Effector memory CD8-positive, alpha-beta T cell (primary cell): ENCODE results near the gene KLHL6.

Experiments used
- ATAC-seq: fragments of 150-1000 bp; cut with Tn5 transposase; replicated peaks from 2 replicates; pipeline ENCODE4 v1.10.0; 2021; ENCODE audit warnings: mild to moderate bottlenecking, moderate library complexity
- DNase-seq, 3 experiments: peaks; one replicate each; pipeline ENCODE4 v3.0.0; 2021
- H3K27ac Mint-ChIP-seq, 2 donors: one replicate each; pipeline ENCODE4 v1.8.0; 2022; ENCODE audit warnings: mild to moderate bottlenecking in 2 of 2, mixed read lengths in 2 of 2, moderate library complexity in 2 of 2
- H3K27me3 Mint-ChIP-seq, 2 donors: one replicate each; pipeline ENCODE4 v1.8.0; 2022; ENCODE audit warnings: mixed read lengths in 2 of 2
- H3K36me3 Mint-ChIP-seq: one replicate; pipeline ENCODE4 v1.8.0; 2022; ENCODE audit warnings: mild to moderate bottlenecking, moderate library complexity, mixed read lengths; ENCODE audit not compliant: insufficient read depth
- H3K4me1 Mint-ChIP-seq, 2 donors: one replicate each; pipeline ENCODE4 v1.8.0; 2022; ENCODE audit warnings: low read depth in 2 of 2, mixed read lengths in 2 of 2
- H3K4me3 Mint-ChIP-seq, 2 donors: one replicate each; pipeline ENCODE4 v1.8.0; 2022; ENCODE audit warnings: mild to moderate bottlenecking in 2 of 2, mixed read lengths in 2 of 2, moderate library complexity in 2 of 2
- H3K9me3 Mint-ChIP-seq, 2 donors: one replicate each; pipeline ENCODE4 v1.8.0; 2022; ENCODE audit warnings: mixed read lengths in 2 of 2

KLHL6 gene

DNA sequence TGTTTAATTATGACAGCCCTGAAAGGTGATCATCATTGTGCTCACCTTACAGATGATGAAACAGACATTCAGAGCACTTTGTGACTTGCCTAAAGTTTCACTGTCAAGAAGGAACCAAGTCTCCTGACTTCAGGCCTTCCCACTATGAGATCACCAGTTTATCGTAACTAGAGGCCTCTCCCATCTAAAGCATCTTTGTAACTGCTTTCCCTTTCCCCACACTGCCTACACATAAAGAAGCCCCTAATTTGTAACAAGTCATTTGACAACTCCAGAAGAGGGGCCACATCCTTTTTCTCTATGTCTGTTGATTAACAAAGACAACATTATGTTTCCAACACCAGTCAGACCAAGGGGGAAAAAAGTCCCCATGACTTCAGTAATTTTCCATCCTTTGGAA lies 1.1 kb downstream of the KLHL6 start:
- no peak for DNase-seq
- no peak for ATAC-seq
- H3K9me3 Mint-ChIP-seq: peaks cover 0 to 1% of the 10 kb centered on the region in 2 donors
- H3K27ac Mint-ChIP-seq: peak overlapping the region; percentile 95 to 99
- H3K27me3 Mint-ChIP-seq: no peaks in the 10 kb centered on the region
- H3K36me3 Mint-ChIP-seq: no peaks in the 10 kb centered on the region
- peaks cover 42 to 48% of the 10 kb centered on the region in 2 donors for H3K4me1 Mint-ChIP-seq
- peak overlapping the region; percentile 93 to 96 for H3K4me3 Mint-ChIP-seq

DNA sequence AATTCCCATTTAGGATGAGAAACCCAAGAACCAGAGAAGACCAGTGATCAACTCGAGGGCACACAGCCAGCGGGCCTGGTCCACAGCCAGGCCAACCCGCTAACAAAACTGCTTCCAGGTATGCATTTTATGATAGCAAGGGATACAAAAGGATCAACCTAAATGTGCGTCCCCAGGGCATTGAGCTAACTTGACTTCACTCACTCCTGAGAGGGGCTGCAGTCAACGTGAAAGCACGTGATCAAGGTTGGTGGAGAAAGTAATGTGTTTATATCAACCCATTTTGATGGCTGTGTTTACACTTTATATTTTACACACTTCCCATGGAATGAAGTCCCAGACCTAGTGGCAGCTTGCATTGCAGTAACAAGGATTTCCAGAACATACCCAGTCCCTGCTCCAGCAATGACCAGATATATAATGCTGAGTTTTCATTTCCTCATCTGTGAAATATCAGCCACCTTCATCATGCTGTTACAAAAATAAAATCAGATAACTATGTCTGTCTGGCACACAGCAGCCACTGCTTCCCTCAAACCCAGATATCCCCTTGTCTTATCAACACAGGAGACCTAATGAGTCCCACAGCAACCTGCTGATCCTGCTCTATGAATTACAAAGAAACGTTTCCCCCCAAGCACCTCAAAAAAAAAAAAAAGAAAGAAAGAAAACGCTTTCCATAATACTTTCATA lies 2.0 kb downstream of the KLHL6 start:
- no peaks in the 10 kb centered on the region for H3K36me3 Mint-ChIP-seq
- H3K27me3 Mint-ChIP-seq: no peaks in the 10 kb centered on the region
- peaks cover 0 to 1% of the 10 kb centered on the region in 2 donors for H3K9me3 Mint-ChIP-seq
- H3K4me1 Mint-ChIP-seq: peaks cover 45 to 48% of the 10 kb centered on the region in 2 donors
- ATAC-seq (no peak), DNase-seq (no peak)
- H3K27ac Mint-ChIP-seq: peak overlapping the region; percentile 95 to 99
- peak overlapping the region; percentile 93 to 96 for H3K4me3 Mint-ChIP-seq

DNA sequence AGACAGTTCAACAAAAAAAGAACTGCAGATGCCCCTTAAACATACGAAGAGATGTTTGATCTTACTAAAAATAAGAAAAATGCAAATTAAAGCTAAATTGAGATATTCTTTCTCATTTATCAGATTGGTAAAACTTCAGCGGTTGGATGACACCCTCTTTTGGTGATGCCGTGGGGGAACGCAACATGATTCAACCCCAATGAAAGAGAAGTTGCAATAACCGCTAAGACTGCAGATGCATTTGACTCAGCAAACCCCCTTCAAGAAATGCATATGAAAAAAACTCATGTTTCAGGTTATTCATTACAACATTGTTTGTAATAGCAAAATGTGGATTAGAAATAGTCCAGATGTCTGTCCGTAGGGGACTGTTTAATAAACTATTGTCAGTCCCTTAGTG lies 3.6 kb downstream of the KLHL6 start:
- peaks cover 0 to 1% of the 10 kb centered on the region in 2 donors for H3K9me3 Mint-ChIP-seq
- ATAC-seq (no peak), DNase-seq (no peak)
- H3K4me1 Mint-ChIP-seq: peaks cover 48 to 49% of the 10 kb centered on the region in 2 donors
- H3K27me3 Mint-ChIP-seq: no peaks in the 10 kb centered on the region
- no peaks in the 10 kb centered on the region for H3K36me3 Mint-ChIP-seq
- peak overlapping the region in 1 of 2 donors; percentile 80 for H3K27ac Mint-ChIP-seq
- peak overlapping the region in 1 of 2 donors; percentile 93 for H3K4me3 Mint-ChIP-seq

DNA sequence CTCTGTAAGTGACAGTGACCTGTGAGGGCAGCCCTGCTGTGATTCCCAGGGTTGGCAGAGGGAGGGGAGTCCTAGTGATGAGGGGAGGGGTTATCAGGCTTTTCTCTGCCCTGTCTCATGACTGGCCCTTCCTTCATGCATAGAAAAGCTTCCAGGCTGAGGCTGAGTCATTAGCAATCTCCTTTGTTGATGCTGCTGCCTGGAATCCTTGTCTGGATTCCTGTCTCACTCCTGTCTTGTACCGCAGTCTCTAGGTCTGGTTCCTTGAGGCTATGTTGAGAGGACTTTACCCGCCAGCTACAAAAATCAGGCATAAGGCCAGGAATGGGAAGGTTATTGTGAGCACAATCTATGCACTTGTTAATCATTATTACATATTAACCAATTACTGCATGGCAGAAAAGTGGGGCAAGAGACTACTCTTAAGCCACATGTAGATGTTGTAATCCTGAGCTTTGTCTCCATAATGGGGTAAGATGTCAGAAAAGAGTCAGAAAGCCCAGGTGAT lies 7.2 kb downstream of the KLHL6 start:
- no peak for DNase-seq
- ATAC-seq: no peak
- H3K4me1 Mint-ChIP-seq: peaks cover 17 to 27% of the 10 kb centered on the region in 2 donors
- H3K27ac Mint-ChIP-seq: no peak overlapping the region
- H3K27me3 Mint-ChIP-seq: no peaks in the 10 kb centered on the region
- H3K36me3 Mint-ChIP-seq: no peaks in the 10 kb centered on the region
- no peak overlapping the region for H3K4me3 Mint-ChIP-seq
- H3K9me3 Mint-ChIP-seq: no peaks in the 10 kb centered on the region

DNA sequence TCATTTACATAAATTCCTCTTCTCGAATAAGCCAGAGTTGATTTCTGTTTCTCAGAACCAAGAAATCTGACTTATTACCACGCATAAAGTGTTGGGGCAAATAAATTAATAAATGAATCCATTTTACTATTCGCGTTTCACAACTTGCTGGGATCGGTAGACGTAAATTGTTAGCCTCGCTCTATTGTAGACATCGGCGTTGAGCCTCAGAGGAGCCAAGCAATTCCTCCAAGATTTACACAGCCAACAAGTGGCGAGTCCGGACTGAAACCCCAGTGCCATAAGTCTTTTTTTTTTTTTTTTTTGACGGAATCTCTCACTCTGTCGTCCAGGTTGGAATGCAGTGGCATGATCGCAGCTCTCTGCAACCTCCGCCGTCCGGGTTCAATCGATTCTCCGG lies 8.9 kb downstream of the KLHL6 start:
- Mint-ChIP-seq H3K27me3 (no peaks in the 10 kb centered on the region), H3K36me3 (no peaks in the 10 kb centered on the region), H3K4me3 (no peak overlapping the region), H3K9me3 (no peaks in the 10 kb centered on the region), H3K27ac (no peak overlapping the region), H3K4me1 (peaks cover 19 to 30% of the 10 kb centered on the region in 2 donors)
- ATAC-seq (no peak), DNase-seq (no peak)

DNA sequence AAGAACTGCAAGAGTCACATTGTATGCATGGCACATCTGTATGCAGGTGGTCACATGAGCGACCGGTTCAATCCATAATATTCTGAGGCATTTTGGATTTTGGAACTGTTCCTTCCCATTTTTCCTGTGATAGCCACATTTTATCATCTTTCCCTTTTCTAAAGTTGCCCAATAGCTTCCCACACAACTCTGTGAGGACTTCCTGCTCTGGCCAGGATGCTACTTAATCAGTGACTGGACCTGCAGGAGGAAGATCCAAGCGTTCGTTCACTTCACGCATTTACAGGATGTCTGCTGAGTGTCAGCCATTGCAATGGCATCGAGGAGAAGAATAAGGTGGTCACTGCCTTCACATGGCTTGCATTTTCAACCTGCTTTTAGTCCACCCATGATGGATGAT lies 9.8 kb downstream of the KLHL6 start:
- no peaks in the 10 kb centered on the region for H3K27me3 Mint-ChIP-seq
- no peaks in the 10 kb centered on the region for H3K36me3 Mint-ChIP-seq
- no peaks in the 10 kb centered on the region for H3K9me3 Mint-ChIP-seq
- DNase-seq (no peak), ATAC-seq (no peak)
- H3K4me1 Mint-ChIP-seq: peaks cover 17 to 32% of the 10 kb centered on the region in 2 donors
- no peak overlapping the region for H3K27ac Mint-ChIP-seq
- no peak overlapping the region for H3K4me3 Mint-ChIP-seq

DNA sequence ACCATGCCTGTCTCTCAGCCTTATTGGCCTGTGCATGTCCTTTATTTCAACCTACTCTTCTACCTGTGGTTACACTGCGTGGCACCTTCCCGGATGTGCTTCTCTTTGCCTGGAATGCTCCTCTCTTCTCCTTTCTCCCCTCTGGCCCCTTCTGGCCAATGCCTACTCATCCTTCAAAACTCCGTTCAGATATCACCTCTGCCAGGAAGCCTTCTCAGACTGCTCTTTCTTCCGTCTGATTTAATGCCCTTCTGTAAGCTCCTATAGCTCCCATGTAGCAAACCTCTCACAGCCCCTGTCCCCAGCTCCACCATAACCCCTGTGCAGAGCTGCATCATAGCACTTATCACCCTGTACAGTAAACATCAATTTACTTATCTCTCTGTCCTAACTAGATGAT lies 13.2 kb downstream of the KLHL6 start:
- H3K36me3 Mint-ChIP-seq: no peaks in the 10 kb centered on the region
- H3K4me1 Mint-ChIP-seq: peaks cover 22 to 33% of the 10 kb centered on the region in 2 donors
- no peaks in the 10 kb centered on the region for H3K9me3 Mint-ChIP-seq
- peak overlapping the region; percentile 0 for H3K4me3 Mint-ChIP-seq
- DNase-seq (no peak), ATAC-seq (no peak)
- peak overlapping the region; percentile 54 to 64 for H3K27ac Mint-ChIP-seq
- H3K27me3 Mint-ChIP-seq: no peaks in the 10 kb centered on the region

DNA sequence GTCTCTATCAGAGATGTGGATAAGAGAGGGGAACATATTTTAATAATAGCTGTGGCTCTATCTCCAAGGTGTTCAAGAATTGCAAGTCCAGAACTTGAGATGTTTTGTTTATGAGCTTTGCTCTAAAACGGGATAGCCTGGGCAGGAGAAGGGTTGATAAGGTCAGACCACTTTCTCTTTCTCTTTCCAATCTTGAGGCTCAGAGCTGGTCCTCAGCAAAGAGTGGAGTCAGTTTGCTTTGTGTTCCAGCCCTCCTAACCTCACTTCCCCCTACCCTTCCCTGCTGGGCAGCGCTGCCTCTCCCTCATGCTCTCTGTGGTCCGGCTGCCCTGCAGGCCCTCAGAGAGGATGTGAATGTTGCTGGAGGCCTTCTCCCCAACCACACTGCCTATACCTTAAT lies 13.8 kb downstream of the KLHL6 start:
- Mint-ChIP-seq H3K36me3 (no peaks in the 10 kb centered on the region), H3K27me3 (no peaks in the 10 kb centered on the region), H3K4me1 (peaks cover 22 to 33% of the 10 kb centered on the region in 2 donors), H3K4me3 (peak overlapping the region; percentile 0 to 40), H3K27ac (peak overlapping the region; percentile 54 to 64), H3K9me3 (no peaks in the 10 kb centered on the region)
- DNase-seq (no peak), ATAC-seq (peak; percentile 48)

DNA sequence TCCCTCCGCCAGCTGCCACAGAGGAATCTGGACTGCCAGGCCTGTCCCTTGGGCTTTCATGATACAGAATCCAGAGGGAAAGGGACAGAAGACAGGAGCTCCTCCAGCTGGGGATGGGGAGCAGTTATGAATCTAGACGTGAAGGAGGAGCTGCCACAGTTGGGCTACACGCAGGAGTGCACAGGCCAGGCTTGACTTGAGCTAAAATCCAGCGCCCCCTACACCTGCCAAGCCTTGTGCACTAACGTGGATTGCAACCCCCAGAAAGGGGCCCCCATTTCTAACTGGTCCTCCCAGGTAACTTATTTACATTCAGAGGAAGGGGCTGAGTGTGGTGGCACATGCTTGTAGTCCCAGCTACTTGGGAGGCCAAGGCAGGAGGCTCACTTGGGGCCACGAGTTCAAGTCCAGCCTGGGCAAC lies 14.3 kb downstream of the KLHL6 start:
- Mint-ChIP-seq H3K4me1 (peaks cover 22 to 33% of the 10 kb centered on the region in 2 donors), H3K27me3 (no peaks in the 10 kb centered on the region), H3K27ac (peak overlapping the region; percentile 54 to 64), H3K36me3 (no peaks in the 10 kb centered on the region), H3K9me3 (no peaks in the 10 kb centered on the region), H3K4me3 (peak overlapping the region; percentile 40 to 59)
- DNase-seq (no peak), ATAC-seq (no peak)

DNA sequence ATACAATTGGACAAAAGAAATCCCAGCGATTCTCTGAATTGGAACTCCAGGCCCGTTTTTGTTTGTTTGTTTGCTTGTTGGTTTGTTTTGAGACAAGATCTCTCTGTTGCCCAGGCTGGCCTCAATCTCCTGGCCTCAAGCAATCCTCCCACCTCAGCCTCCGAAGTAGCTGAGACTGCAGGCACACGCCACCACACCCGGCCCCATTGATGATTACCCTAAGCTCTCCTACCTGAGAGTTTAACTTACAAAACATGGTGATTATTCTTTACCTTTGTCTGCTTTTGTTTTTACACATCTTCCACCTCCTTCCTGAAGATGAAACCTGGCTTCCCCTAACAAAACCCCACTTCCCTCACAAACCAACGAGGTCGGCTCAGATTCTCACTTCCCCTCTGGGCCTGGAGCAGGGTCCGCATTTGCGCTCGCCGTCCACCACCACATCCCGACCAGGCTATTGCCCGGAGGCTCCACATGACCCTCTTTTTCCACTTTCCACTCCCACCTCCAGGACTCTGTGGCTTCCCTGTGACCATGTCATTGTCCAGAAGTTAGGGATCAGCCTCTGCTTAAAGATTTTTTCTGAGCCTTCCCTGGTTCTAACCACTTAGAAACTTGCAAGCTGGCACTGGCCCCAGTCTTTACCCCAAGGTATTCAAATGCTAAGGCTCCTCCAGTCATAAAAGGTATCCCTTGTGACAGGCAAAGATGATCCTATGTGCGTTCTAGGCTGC lies 14.8 kb downstream of the KLHL6 start:
- Mint-ChIP-seq H3K4me3 (peak overlapping the region; percentile 40 to 59), H3K27me3 (no peaks in the 10 kb centered on the region), H3K9me3 (no peaks in the 10 kb centered on the region), H3K27ac (peak overlapping the region; percentile 54 to 85), H3K36me3 (no peaks in the 10 kb centered on the region), H3K4me1 (peaks cover 22 to 33% of the 10 kb centered on the region in 2 donors)
- no peak for DNase-seq
- peak; percentile 73 for ATAC-seq

DNA sequence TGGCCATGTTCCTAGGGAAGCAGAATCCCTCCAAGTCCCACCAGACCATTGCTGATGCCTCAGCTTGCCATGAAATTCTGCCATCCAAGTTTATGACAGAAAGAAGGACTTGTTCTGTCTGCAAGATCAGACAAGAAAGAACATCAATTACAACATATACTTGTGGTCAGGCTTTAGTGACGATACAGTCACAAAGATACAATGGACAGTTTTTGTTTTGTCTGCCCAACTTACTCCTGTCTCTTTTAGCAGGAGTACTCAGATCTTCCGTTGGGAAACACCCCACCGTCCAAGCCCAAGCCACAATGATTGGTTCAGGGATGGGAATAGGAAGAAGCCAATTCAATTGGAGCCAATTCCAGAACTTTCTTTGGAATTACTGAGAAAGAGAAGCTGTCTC lies 15.7 kb downstream of the KLHL6 start:
- Mint-ChIP-seq H3K36me3 (no peaks in the 10 kb centered on the region), H3K9me3 (no peaks in the 10 kb centered on the region), H3K27me3 (no peaks in the 10 kb centered on the region), H3K27ac (peak overlapping the region in 1 of 2 donors; percentile 85), H3K4me3 (no peak overlapping the region), H3K4me1 (peaks cover 22 to 34% of the 10 kb centered on the region in 2 donors)
- ATAC-seq (no peak), DNase-seq (no peak)

DNA sequence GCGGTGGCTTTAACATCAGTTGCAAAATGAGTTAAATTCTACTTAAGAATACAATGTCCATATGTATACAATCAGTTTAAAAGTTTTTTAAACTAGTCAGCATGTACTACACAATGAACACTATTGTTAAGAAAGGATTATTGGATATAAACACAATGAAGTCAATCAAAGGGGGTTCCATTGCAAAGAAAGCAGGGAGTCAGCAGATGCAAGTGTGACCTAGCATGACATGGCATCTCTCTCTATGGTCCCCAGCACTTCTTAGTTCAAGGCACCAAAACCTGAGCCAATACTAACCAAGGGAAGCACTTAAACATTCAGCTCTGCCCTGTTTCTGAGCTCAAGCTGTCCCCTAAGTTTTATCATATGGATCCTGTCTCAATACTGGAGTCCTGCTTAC lies 17.0 kb downstream of the KLHL6 start:
- ATAC-seq: no peak
- H3K9me3 Mint-ChIP-seq: no peaks in the 10 kb centered on the region
- no peaks in the 10 kb centered on the region for H3K36me3 Mint-ChIP-seq
- H3K4me3 Mint-ChIP-seq: no peak overlapping the region
- peaks cover 26 to 35% of the 10 kb centered on the region in 2 donors for H3K4me1 Mint-ChIP-seq
- H3K27ac Mint-ChIP-seq: peak overlapping the region in 1 of 2 donors; percentile 78
- H3K27me3 Mint-ChIP-seq: no peaks in the 10 kb centered on the region
- no peak for DNase-seq

DNA sequence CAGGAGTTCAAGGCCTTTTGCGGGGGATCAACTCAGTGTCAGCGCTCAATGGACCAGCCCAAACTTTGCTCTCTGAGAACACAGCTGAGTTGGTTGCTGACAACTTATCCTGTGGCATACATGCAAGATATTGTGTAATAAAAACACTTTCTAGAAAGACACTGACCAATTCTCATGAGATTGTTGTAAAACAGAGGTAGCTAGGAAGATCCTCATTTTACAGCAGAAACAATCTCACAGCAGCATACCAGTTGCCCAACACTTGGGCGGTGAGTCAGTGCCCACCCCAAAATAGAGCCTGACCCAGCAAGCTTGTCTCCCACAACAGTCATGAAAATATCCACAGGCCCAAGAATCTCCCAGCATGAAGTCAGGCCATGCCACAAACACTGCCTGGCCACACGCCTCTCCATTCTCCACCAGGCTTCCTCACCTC lies 18.2 kb downstream of the KLHL6 start:
- Mint-ChIP-seq H3K4me1 (peaks cover 28 to 30% of the 10 kb centered on the region in 2 donors), H3K9me3 (no peaks in the 10 kb centered on the region), H3K27me3 (no peaks in the 10 kb centered on the region), H3K36me3 (no peaks in the 10 kb centered on the region), H3K4me3 (no peak overlapping the region), H3K27ac (peak overlapping the region in 1 of 2 donors; percentile 78)
- DNase-seq: no peak
- peak; percentile 14 for ATAC-seq
